IMR-90 (cell line): ENCODE measurements around the gene PCED1B. TPM values are rescaled to one million over a fixed set of nuclear protein-coding genes. Genes with fewer than 3 reads are reported as not detected.

ENCODE experiments used
- ATAC-seq: fragments of 200-7000 bp; cut with Tn5 transposase; 2 replicates; pipeline ENCODE4 v1.9.1; 2020; ENCODE audit warnings: low read depth, mild to moderate bottlenecking, moderate library complexity
- BruUV-seq: library from RNA; stranded (reverse); fragments of 400-500 nt; replicated peaks from 2 replicates; lab custom pipeline; 2021; lab: Mats Ljungman, UMichigan
- CTCF ChIA-PET: fragments of 300-600 bp; formaldehyde crosslinking; extraction: SDS; loops from one replicate; lab custom pipeline; 2021; ENCODE audit warnings: antibody characterized with exemption; lab: Yijun Ruan, JAX
- POLR2A ChIA-PET: fragments of 300-600 bp; sonication (Branson Sonifier 250); formaldehyde crosslinking; loops from one replicate; lab custom pipeline; 2022; ENCODE audit warnings: antibody characterized with exemption; ENCODE audit not compliant: unreplicated experiment; lab: Charles Lee
- DNase-seq: peaks from one replicate; pipeline ENCODE4 v3.0.0; 2013
- H2AFZ ChIP-seq: replicated peaks from 2 replicates; pipeline ENCODE3; 2013; ENCODE audit warnings: low read length, mild to moderate bottlenecking; ENCODE audit not compliant: poor library complexity
- H2AK5ac ChIP-seq: 2 replicates; pipeline ENCODE4 v1.6.1; 2013; ENCODE audit warnings: low read depth, low read length, inconsistent platforms
- H2AK9ac ChIP-seq: replicated peaks from 2 replicates; pipeline ENCODE3; 2013; ENCODE audit warnings: mild to moderate bottlenecking, low read depth, low read length, moderate library complexity; ENCODE audit not compliant: poor library complexity
- H2BK120ac ChIP-seq: 2 replicates; pipeline ENCODE4 v1.6.1; 2013; ENCODE audit warnings: low read depth, low read length, inconsistent platforms
- H2BK15ac ChIP-seq: 3 replicates; pipeline ENCODE4 v1.6.1; 2013; ENCODE audit warnings: low read depth, low read length, inconsistent platforms
- H2BK20ac ChIP-seq: 2 replicates; pipeline ENCODE4 v1.6.1; 2013; ENCODE audit warnings: low read depth, mild to moderate bottlenecking, inconsistent platforms, low read length, moderate library complexity
- H2BK5ac ChIP-seq: 2 replicates; pipeline ENCODE4 v1.6.1; 2013; ENCODE audit warnings: mild to moderate bottlenecking, low read depth, low read length, inconsistent platforms; ENCODE audit not compliant: poor library complexity, severe bottlenecking
- H3K14ac ChIP-seq: replicated peaks from 2 replicates; pipeline ENCODE4 v1.6.1; 2013; ENCODE audit warnings: low read depth, low read length, inconsistent platforms
- H3K18ac ChIP-seq: 2 replicates; pipeline ENCODE4 v1.6.1; 2013; ENCODE audit warnings: low read depth, low read length, control low read depth
- H3K23ac ChIP-seq: 2 replicates; pipeline ENCODE4 v1.6.1; 2013; ENCODE audit warnings: low read depth, low read length, inconsistent platforms
- H3K27ac ChIP-seq: 2 replicates; pipeline ENCODE4 v1.5.1; 2013; ENCODE audit warnings: mild to moderate bottlenecking, control low read depth, low read length; ENCODE audit not compliant: insufficient read depth
- H3K27me3 ChIP-seq: 2 replicates; pipeline ENCODE4 v1.6.1; 2013; ENCODE audit warnings: low read length; ENCODE audit not compliant: control insufficient read depth, insufficient read depth
- H3K36me3 ChIP-seq: 2 replicates; pipeline ENCODE4 v1.6.1; 2013; ENCODE audit warnings: low read length, mixed read lengths; ENCODE audit not compliant: control insufficient read depth, insufficient read depth
- H3K4ac ChIP-seq: 2 replicates; pipeline ENCODE4 v1.6.1; 2013; ENCODE audit warnings: low read depth, low read length, inconsistent platforms
- H3K4me1 ChIP-seq: 2 replicates; pipeline ENCODE4 v1.6.1; 2013; ENCODE audit warnings: low read length, mixed read lengths; ENCODE audit not compliant: control insufficient read depth, insufficient read depth
- H3K4me2 ChIP-seq: 2 replicates; pipeline ENCODE4 v1.6.1; 2013; ENCODE audit warnings: low read depth, mild to moderate bottlenecking, control low read depth, low read length, moderate library complexity
- H3K4me3 ChIP-seq: 2 replicates; pipeline ENCODE4 v1.5.1; 2013; ENCODE audit warnings: low read depth, mild to moderate bottlenecking, control low read depth, low read length, moderate library complexity; ENCODE audit not compliant: insufficient read depth
- H3K56ac ChIP-seq: 2 replicates; pipeline ENCODE4 v1.6.1; 2013; ENCODE audit warnings: low read length, inconsistent platforms; ENCODE audit not compliant: insufficient read depth; ENCODE audit errors: extremely low read depth
- H3K79me1 ChIP-seq, 2 experiments: 2 replicates each; pipeline ENCODE4 v1.6.1; 2013; ENCODE audit warnings: low read length in 2 of 2, inconsistent platforms in 1 of 2, low read depth in 1 of 2
- H3K9ac ChIP-seq: 2 replicates; pipeline ENCODE4 v1.6.1; 2013; ENCODE audit warnings: low read depth, low read length, control low read depth
- H3K9me1 ChIP-seq: 2 replicates; pipeline ENCODE4 v1.6.1; 2013; ENCODE audit warnings: low read length, inconsistent platforms; ENCODE audit not compliant: insufficient read depth
- H3K9me3 ChIP-seq: 2 replicates; pipeline ENCODE4 v1.6.1; 2013; ENCODE audit warnings: low read length; ENCODE audit not compliant: control insufficient read depth, insufficient read depth
- H4K20me1 ChIP-seq: 2 replicates; pipeline ENCODE4 v1.6.1; 2013; ENCODE audit warnings: low read length, inconsistent platforms; ENCODE audit not compliant: insufficient read depth
- H4K5ac ChIP-seq: 2 replicates; pipeline ENCODE4 v1.6.1; 2013; ENCODE audit warnings: mild to moderate bottlenecking, low read depth, low read length, control low read depth
- H4K8ac ChIP-seq, 2 experiments: 2 replicates each; pipeline ENCODE4 v1.6.1; 2013; ENCODE audit warnings: low read depth in 2 of 2, low read length in 2 of 2, control low read depth in 1 of 2, inconsistent platforms in 1 of 2
- H4K91ac ChIP-seq: 2 replicates; pipeline ENCODE4 v1.6.1; 2013; ENCODE audit warnings: low read depth, low read length, inconsistent platforms; ENCODE audit not compliant: insufficient read depth
- CTCF ChIP-seq: conservative IDR thresholded peaks from 2 replicates; pipeline ENCODE4 v1.5.1; 2012; ENCODE audit warnings: mild to moderate bottlenecking, low read depth, low read length, improper control_type of control experiment
- MXI1 ChIP-seq: IDR thresholded peaks from 2 replicates; pipeline ENCODE4 v1.6.1; 2012; ENCODE audit warnings: low read depth, mild to moderate bottlenecking, low read length, moderate library complexity, borderline replicate concordance
- POLR2A ChIP-seq: IDR thresholded peaks from 2 replicates; pipeline ENCODE4 v1.6.1; 2012; ENCODE audit warnings: mild to moderate bottlenecking, low read depth, low read length
- WGBS, 2 experiments: methylation state at CpG; one replicate each; pipeline versions ENCODE4 v1.1.5 to v1.1.7; 2013; ENCODE audit warnings: missing lambda C conversion rate in 2 of 2; ENCODE audit not compliant: insufficient read length in 1 of 2; ENCODE audit errors: extremely low coverage in 2 of 2; 5-methylcytosine and 5-hydroxymethylcytosine counted together
- dilution Hi-C: fragments of 300-500 bp; cut with HindIII; formaldehyde crosslinking; loops from one replicate; pipeline ENCODE4 v1.14.3; 2018; ENCODE audit warnings: low sequenced_read_pairs; ENCODE audit not compliant: unreplicated experiment
- in situ Hi-C: fragments of 300-500 bp; cut with MboI; formaldehyde crosslinking; loops from 3 replicates; pipeline ENCODE4 v1.14.3; 2019; ENCODE audit warnings: low sequenced_read_pairs, inconsistent platforms, mixed read lengths
- intact Hi-C: fragments of 100-400 bp; cut with micrococcal nuclease; formaldehyde crosslinking; loops from 2 replicates; pipeline ENCODE4 v1.10.0; 2022
- polyA plus RNA-seq, 3 experiments: library from polyadenylated mRNA; depleted of rRNA; stranded (reverse); fragments of >200 nt; gene quantifications; 2 replicates each; pipeline ENCODE4 v1.2.3, GENCODE V29; 2012; ENCODE audit warnings: low replicate concordance in 1 of 3
- total RNA-seq: library from RNA; depleted of rRNA; stranded (reverse); fragments of >200 nt; gene quantifications from 2 replicates; pipeline ENCODE4 v1.2.3, GENCODE V29; 2012

Gene PCED1B
- total and polyA plus RNA-seq, 2 of the 4 experiments (the other 2 are of a cell fraction): 0.36 to 2.6 TPM

- H3K79me1 ChIP-seq: 0 out of 4 replicates have a peak, but pooled peaks cover 0 to 1% of the 10 kb centered on the region in 2 experiments
- H4K8ac ChIP-seq: no peak overlapping the region
- dilution Hi-C loops: no loop called here
- DNase-seq (no peak), ATAC-seq (no peak)
- TF ChIP-seq MXI1 (no peak), POLR2A (no peak), CTCF (no peak)
- H3K4me2 ChIP-seq: no peak overlapping the region
- no TSS peak for BruUV-seq
- H3K4me3 ChIP-seq: no peak overlapping the region
- no peak overlapping the region for H2BK20ac ChIP-seq
- H2AK5ac ChIP-seq: no peak overlapping the region
- H3K14ac ChIP-seq: no peak overlapping the region
- H2AK9ac ChIP-seq: no peak overlapping the region
- H2BK15ac ChIP-seq: no peak overlapping the region
- CTCF ChIA-PET: interaction anchor here (0.7 kb wide), 1 partner anchor 15 kb away, joined by 3 read pairs; no protein-coding TSS in a partner anchor
- H4K20me1 ChIP-seq: no peaks in the 10 kb centered on the region
- peak overlapping the region; percentile 43; the same call in 1 of the 2 replicates for H2BK120ac ChIP-seq
- POLR2A ChIA-PET: no interaction called here
- H2BK5ac ChIP-seq: no peak overlapping the region
- H3K27ac ChIP-seq: no peak overlapping the region
- H3K4me1 ChIP-seq: peaks cover 4% of the 10 kb centered on the region
- in situ Hi-C loops: no loop called here
- H3K23ac ChIP-seq: no peak overlapping the region
- no peaks in the 10 kb centered on the region for H3K9me3 ChIP-seq
- H3K4ac ChIP-seq: no peak overlapping the region; the same call in 1 of the 2 replicates
- H2AFZ ChIP-seq: no peak overlapping the region
- H3K9ac ChIP-seq: no peak overlapping the region
- no peaks in the 10 kb centered on the region for H3K36me3 ChIP-seq
- no peak overlapping the region for H4K5ac ChIP-seq
- intact Hi-C loops: no loop called here
- no peaks in the 10 kb centered on the region; the same call in 1 of the 2 replicates for H3K9me1 ChIP-seq
- WGBS, 2 experiments: 80% methylated on average over 1 of the region's 3 CpGs; no CpG with 5 or more reads in 1 of the 2 experiments
- peak overlapping the region; percentile 7; the same call in 1 of the 2 replicates for H4K91ac ChIP-seq
- no peaks in the 10 kb centered on the region for H3K27me3 ChIP-seq
- H3K18ac ChIP-seq: no peak overlapping the region
- H3K56ac ChIP-seq: no peak overlapping the region
Observed at GRCh38 chr12:47107446-47107845, 28.0 kb downstream of the PCED1B start.
